SU-DHL-6 (cell line): ENCODE data around the gene CD34.

Experiments used
- H2AFZ ChIP-seq: fragments of 200-600 bp; sonication (generic); 2 replicates; pipeline ENCODE4 v1.6.1; 2014; ENCODE audit warnings: low read depth, mild to moderate bottlenecking, moderate library complexity, mixed read lengths, antibody characterized with exemption, low read length; ENCODE audit not compliant: severe bottlenecking
- H3F3A ChIP-seq: fragments of 200-600 bp; shearing (Covaris generic); 2 replicates; pipeline ENCODE4 v1.6.0; 2016; ENCODE audit warnings: antibody characterized with exemption, mild to moderate bottlenecking; ENCODE audit not compliant: insufficient read depth
- H3K27ac ChIP-seq: fragments of 200-600 bp; sonication (generic); 2 replicates; pipeline ENCODE4 v1.5.1; 2016; ENCODE audit warnings: low read depth, mild to moderate bottlenecking, low read length, moderate library complexity, mixed read lengths
- H3K27me3 ChIP-seq: fragments of 200-600 bp; sonication (generic), shearing (Covaris generic); 2 replicates; pipeline ENCODE4 v1.6.0; 2014; ENCODE audit warnings: mild to moderate bottlenecking, low read length
- H3K36me3 ChIP-seq: fragments of 200-600 bp; sonication (generic); 2 replicates; pipeline ENCODE4 v1.6.1; 2014; ENCODE audit warnings: mild to moderate bottlenecking, low read length, mixed read lengths
- H3K4me2 ChIP-seq: fragments of 300-600, 200-600 bp; shearing (Covaris generic), sonication (generic); 2 replicates; pipeline ENCODE4 v1.6.0; 2014; ENCODE audit warnings: low read length, low read depth, mild to moderate bottlenecking; ENCODE audit not compliant: poor library complexity, severe bottlenecking
- H3K4me3 ChIP-seq: fragments of 200-600 bp; sonication (generic); 2 replicates; pipeline ENCODE4 v1.5.1; 2014; ENCODE audit warnings: antibody characterized with exemption, low read length, mild to moderate bottlenecking, mixed read lengths; ENCODE audit not compliant: insufficient read depth, poor library complexity, severe bottlenecking
- H3K79me2 ChIP-seq: fragments of 200-600 bp; sonication (generic); 2 replicates; pipeline ENCODE4 v1.6.1; 2014; ENCODE audit warnings: mild to moderate bottlenecking, low read length, moderate library complexity; ENCODE audit not compliant: insufficient read depth
- H3K9ac ChIP-seq: fragments of 200-600 bp; sonication (generic); 2 replicates; pipeline ENCODE4 v1.7.0; 2014; ENCODE audit warnings: mild to moderate bottlenecking, low read length
- H3K9me2 ChIP-seq: fragments of 200-600 bp; sonication (generic); replicated peaks from 2 replicates; pipeline ENCODE4 v1.6.1; 2014; ENCODE audit warnings: low read length; ENCODE audit not compliant: insufficient read depth
- H3K9me3 ChIP-seq: fragments of 200-600 bp; sonication (generic); 2 replicates; pipeline ENCODE4 v1.6.1; 2014; ENCODE audit warnings: low read length, mixed read lengths; ENCODE audit not compliant: insufficient read depth
- H4K20me1 ChIP-seq: fragments of 200-600 bp; sonication (generic); 2 replicates; pipeline ENCODE4 v1.6.1; 2014; ENCODE audit warnings: low read depth, mild to moderate bottlenecking, antibody characterized with exemption, low read length, moderate library complexity, mixed read lengths
- EZH2phosphoT487 ChIP-seq: fragments of 200-600 bp; sonication (generic), shearing (Covaris generic); conservative IDR thresholded peaks from 2 replicates; pipeline ENCODE4 v1.6.1; 2018; ENCODE audit warnings: mild to moderate bottlenecking, antibody characterized with exemption, low read length, moderate library complexity, mixed read lengths
- TF ChIP-seq, protein P1 (sequence below): fragments of 200-600 bp; sonication (generic); IDR thresholded peaks from one replicate; pipeline ENCODE4 v1.5.1; 2017; ENCODE audit warnings: antibody characterized with exemption, mild to moderate bottlenecking, low read length, moderate library complexity; ENCODE audit not compliant: insufficient read depth, poor library complexity, severe bottlenecking

CD34 gene

DNA sequence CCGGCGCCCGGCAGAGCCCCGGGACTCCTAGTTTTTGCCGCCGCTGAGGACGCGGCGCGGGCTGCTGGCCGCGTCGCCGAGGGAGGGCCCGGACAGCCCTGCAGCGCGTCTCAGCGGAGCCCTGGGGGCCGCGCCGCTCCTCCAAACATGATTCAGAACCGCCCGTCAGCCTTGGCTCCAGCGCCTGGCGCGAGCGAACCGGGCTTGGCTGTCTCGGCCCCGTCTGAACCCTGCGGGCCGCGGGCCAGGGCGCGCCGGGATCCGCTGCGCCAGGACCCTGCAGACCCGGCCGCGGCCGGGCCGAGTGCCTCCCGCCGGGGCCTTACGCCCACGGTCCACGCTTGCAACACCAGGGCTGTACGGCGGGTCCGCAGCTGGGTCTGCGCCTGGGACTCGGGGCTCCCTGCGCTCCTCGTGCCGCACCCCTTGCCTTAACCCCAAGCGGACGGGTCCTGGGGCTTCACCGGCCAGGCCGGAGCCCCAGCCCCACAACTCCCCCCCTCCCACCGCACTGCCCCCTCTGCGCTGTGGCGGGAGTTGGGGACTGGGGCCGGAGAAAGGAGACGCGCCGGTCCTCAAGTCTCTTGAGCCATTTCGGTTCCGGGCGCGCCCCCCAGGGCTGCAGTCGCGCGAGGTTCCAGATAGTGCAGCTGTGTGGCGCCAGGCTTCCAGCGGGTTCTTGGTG is 48.4 kb upstream of the CD34 start:
- H4K20me1 ChIP-seq, result no peaks in the 10 kb centered on the region
- H3K27me3 ChIP-seq, result 0 out of 2 replicates have a peak, but pooled peaks cover 2% of the 10 kb centered on the region

DNA sequence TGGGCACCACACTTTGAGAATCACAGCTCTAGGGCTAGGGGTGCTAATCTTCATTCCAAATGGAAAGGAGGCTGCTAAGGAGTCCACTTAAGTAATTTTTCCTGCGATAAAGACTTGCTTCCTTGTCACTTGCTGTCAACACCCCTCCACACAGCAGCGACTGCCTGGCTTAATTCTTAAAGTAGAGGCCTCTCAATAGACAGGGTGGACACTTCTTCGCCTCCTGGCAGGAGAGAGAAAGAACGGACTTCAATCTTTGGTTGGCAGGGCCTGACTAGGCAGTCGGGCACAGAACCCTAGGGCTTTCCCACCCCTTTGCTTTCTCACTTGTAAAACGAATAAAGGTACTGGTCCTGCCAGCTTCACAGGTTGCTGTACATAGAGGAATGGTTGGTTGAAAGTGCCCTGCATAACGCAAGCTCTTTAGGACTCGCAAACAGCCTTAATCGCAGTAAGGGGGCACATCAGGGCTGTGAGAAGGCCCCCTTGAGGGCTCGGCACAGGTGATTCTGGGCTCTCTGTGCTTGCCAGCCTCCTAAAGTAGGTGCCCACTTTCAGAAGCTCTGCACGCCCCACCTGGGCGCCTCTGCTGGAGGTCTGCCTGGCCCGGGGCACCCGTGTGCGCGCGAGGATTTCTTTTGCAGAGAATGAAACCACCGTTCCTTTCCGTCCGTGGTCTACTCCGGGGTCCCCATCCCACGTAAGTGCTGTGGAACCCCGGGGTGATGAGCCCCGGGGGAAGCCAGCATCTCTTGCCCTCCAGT is 47.6 kb upstream of the CD34 start:
- Histone ChIP-seq H3K4me2 (no peak overlapping the region), H3K79me2 (no peaks in the 10 kb centered on the region), H3K9ac (no peak overlapping the region), H3K27ac (no peak overlapping the region), H3K27me3 (0 out of 2 replicates have a peak, but pooled peaks cover 2% of the 10 kb centered on the region), H3K4me3 (no peak overlapping the region), H3K9me2 (no peaks in the 10 kb centered on the region), H3F3A (no peaks in the 10 kb centered on the region), H2AFZ (no peak overlapping the region), H3K9me3 (no peaks in the 10 kb centered on the region), H3K36me3 (no peaks in the 10 kb centered on the region), H4K20me1 (no peaks in the 10 kb centered on the region)
- TF ChIP-seq, protein P1, sequence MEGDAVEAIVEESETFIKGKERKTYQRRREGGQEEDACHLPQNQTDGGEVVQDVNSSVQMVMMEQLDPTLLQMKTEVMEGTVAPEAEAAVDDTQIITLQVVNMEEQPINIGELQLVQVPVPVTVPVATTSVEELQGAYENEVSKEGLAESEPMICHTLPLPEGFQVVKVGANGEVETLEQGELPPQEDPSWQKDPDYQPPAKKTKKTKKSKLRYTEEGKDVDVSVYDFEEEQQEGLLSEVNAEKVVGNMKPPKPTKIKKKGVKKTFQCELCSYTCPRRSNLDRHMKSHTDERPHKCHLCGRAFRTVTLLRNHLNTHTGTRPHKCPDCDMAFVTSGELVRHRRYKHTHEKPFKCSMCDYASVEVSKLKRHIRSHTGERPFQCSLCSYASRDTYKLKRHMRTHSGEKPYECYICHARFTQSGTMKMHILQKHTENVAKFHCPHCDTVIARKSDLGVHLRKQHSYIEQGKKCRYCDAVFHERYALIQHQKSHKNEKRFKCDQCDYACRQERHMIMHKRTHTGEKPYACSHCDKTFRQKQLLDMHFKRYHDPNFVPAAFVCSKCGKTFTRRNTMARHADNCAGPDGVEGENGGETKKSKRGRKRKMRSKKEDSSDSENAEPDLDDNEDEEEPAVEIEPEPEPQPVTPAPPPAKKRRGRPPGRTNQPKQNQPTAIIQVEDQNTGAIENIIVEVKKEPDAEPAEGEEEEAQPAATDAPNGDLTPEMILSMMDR, result no peak
- no peak for TF ChIP-seq EZH2phosphoT487

More for the DNA sequence above, 48.4 kb upstream of the CD34 start:
- no peak overlapping the region for H3K4me3 ChIP-seq
- no peaks in the 10 kb centered on the region for H3K9me3 ChIP-seq
- no peaks in the 10 kb centered on the region for H3K9me2 ChIP-seq
- no peak for TF ChIP-seq EZH2phosphoT487
- TF ChIP-seq, protein P1, result no peak
- H3K79me2 ChIP-seq, result no peaks in the 10 kb centered on the region
- H3K4me2 ChIP-seq, result no peak overlapping the region
- H2AFZ ChIP-seq, result no peak overlapping the region
- H3K9ac ChIP-seq, result no peak overlapping the region
- H3K36me3 ChIP-seq, result no peaks in the 10 kb centered on the region
- no peak overlapping the region for H3K27ac ChIP-seq
- H3F3A ChIP-seq, result no peaks in the 10 kb centered on the region

DNA sequence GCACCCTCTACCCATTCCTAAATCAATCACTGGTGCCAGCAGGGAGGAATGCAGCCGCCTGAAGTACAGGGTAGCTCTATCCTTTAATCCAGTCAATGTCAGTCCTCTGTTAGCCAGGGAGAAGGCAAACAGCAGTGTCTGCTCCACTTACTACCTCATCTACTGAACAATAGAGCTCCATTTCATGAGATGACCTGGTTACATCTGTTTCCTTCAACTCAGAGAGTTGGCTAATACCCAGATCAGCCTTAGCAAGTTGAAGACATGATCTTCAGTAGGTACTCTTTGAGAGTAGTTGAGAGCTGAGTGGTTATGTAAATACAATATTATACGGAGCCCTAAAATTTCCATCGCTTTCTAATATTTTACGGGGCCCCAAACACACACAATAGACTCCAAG is 46.1 kb upstream of the CD34 start:
- TF ChIP-seq, protein P1, result no peak
- TF ChIP-seq EZH2phosphoT487, result no peak
- no peaks in the 10 kb centered on the region for H3K79me2 ChIP-seq
- H3K9me2 ChIP-seq, result no peaks in the 10 kb centered on the region
- H3F3A ChIP-seq, result no peaks in the 10 kb centered on the region
- H3K4me2 ChIP-seq, result no peak overlapping the region
- no peak overlapping the region for H3K9ac ChIP-seq
- H3K4me3 ChIP-seq, result no peak overlapping the region
- no peak overlapping the region for H3K27ac ChIP-seq
- H3K36me3 ChIP-seq, result no peaks in the 10 kb centered on the region
- no peak overlapping the region for H2AFZ ChIP-seq
- H4K20me1 ChIP-seq, result no peaks in the 10 kb centered on the region
- no peaks in the 10 kb centered on the region for H3K9me3 ChIP-seq
- 0 out of 2 replicates have a peak, but pooled peaks cover 2% of the 10 kb centered on the region for H3K27me3 ChIP-seq
